Fibroblast of lung (primary cell): Measurements from ENCODE around the gene TMTC2. TPM values are rescaled to one million over a fixed set of nuclear protein-coding genes. Genes with fewer than 3 reads are reported as not detected.
A peak's percentile ranks its signal among the peaks of the same experiment; 100 is the strongest.

Experiments used
- DNase-seq, 2 donors: peaks; one replicate each; pipeline versions ENCODE4 v3.0.0 to v3.0.0-alpha.2; 2010; ENCODE audit warnings: low read depth in 2 of 2
- H2AFZ ChIP-seq: 2 replicates; pipeline ENCODE4 v1.5.1; 2012; ENCODE audit warnings: low read length, control low read depth, inconsistent platforms
- H3K27ac ChIP-seq: 2 replicates; pipeline ENCODE4 v1.5.1; 2011; ENCODE audit warnings: low read length, control low read depth; ENCODE audit not compliant: insufficient read depth
- H3K27me3 ChIP-seq: 2 replicates; pipeline ENCODE4 v1.5.1; 2011; ENCODE audit warnings: mild to moderate bottlenecking, low read length; ENCODE audit not compliant: control insufficient read depth, insufficient read depth
- H3K36me3 ChIP-seq: 2 replicates; pipeline ENCODE4 v1.5.1; 2011; ENCODE audit warnings: low read length; ENCODE audit not compliant: control insufficient read depth, insufficient read depth
- H3K4me1 ChIP-seq: 2 replicates; pipeline ENCODE4 v1.5.1; 2011; ENCODE audit warnings: low read length; ENCODE audit not compliant: control insufficient read depth, insufficient read depth; ENCODE audit errors: extremely low read depth
- H3K4me2 ChIP-seq: 2 replicates; pipeline ENCODE4 v1.5.1; 2011; ENCODE audit warnings: low read length, control low read depth; ENCODE audit not compliant: insufficient read depth; ENCODE audit errors: extremely low read depth
- H3K4me3 ChIP-seq, 4 experiments: fragments of 200-600 bp in 1 of 4; sonication (generic) in 1 of 4; replicated peaks in 1 of 4; 2 replicates each; pipeline ENCODE4 v1.5.1; 2011 to 2016; ENCODE audit warnings: low read length in 4 of 4, low read depth in 3 of 4, mild to moderate bottlenecking in 3 of 4, control low read depth in 2 of 4, inconsistent platforms in 1 of 4, mixed read lengths in 1 of 4; ENCODE audit not compliant: insufficient read depth in 1 of 4; ENCODE audit errors: control extremely low read depth in 1 of 4
- H3K79me2 ChIP-seq: 2 replicates; pipeline ENCODE4 v1.5.1; 2012; ENCODE audit warnings: mild to moderate bottlenecking, low read length, inconsistent platforms; ENCODE audit not compliant: control insufficient read depth, insufficient read depth
- H3K9ac ChIP-seq: 2 replicates; pipeline ENCODE4 v1.5.1; 2011; ENCODE audit warnings: mild to moderate bottlenecking, low read length, control low read depth; ENCODE audit not compliant: insufficient read depth
- H3K9me3 ChIP-seq: 2 replicates; pipeline ENCODE4 v1.5.1; 2012; ENCODE audit warnings: low read depth, low read length; ENCODE audit not compliant: control insufficient read depth, insufficient read depth
- H4K20me1 ChIP-seq: 2 replicates; pipeline ENCODE4 v1.5.1; 2011; ENCODE audit warnings: low read length; ENCODE audit not compliant: control insufficient read depth, insufficient read depth; ENCODE audit errors: extremely low read depth
- EZH2 ChIP-seq: IDR thresholded peaks from 2 replicates; pipeline ENCODE4 v1.5.1; 2012; ENCODE audit warnings: low read length, control low read depth, mild to moderate bottlenecking; ENCODE audit errors: missing control alignments
- polyA plus RNA-seq, 2 donors: library from polyadenylated mRNA; depleted of rRNA in 1 of 2; stranded (reverse) in 1 of 2; unstranded in 1 of 2; fragments of >200 nt; gene quantifications; 2 replicates each; pipeline ENCODE4 v1.2.1, GENCODE V29; 2011 to 2012; ENCODE audit warnings: missing spikeins in 1 of 2
- total RNA-seq: library from RNA; depleted of rRNA; stranded (reverse); fragments of >200 nt; gene quantifications from 2 replicates; pipeline ENCODE4 v1.2.1, GENCODE V29; 2014
- TF ChIP-seq, protein P1 (sequence below), 2 donors: IDR thresholded peaks in 1 of 2; conservative IDR thresholded peaks in 1 of 2; 1 replicate in 1 of 2; 2 replicates in 1 of 2; pipeline ENCODE4 v1.5.1; 2011 to 2012; ENCODE audit warnings: low read length in 2 of 2, control low read depth in 1 of 2, inconsistent platforms in 1 of 2, low read depth in 1 of 2, mild to moderate bottlenecking in 1 of 2

The TMTC2 gene
- total and polyA plus RNA-seq, 2 donors (not counting 1 experiment from before 2014, with no cell fraction given) = 3.5 to 9.7 TPM

DNA sequence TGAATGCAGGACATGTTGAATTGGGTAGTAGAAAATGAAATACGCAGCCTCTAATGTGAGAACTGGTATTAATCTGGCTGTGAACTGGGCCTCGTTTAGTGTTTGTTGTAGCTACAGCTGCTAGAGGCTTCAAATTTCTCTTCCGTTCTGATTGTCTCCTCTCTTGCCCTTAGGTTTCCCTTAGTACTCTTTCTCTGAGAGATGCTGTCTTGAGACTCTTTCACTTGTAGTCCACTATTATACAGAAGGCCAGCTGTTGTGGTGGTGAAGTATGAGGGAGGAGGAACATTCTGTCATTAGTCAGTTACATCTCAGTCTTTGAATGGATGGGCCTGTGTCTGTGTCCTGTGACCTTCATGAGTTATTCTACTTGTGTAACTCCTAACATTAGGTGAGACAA lies 322.0 kb downstream of the TMTC2 start:
- Histone ChIP-seq H3K27ac (no peak overlapping the region), H3K4me2 (no peak overlapping the region), H4K20me1 (no peaks in the 10 kb centered on the region), H3K9me3 (no peaks in the 10 kb centered on the region), H3K79me2 (no peaks in the 10 kb centered on the region), H2AFZ (no peak overlapping the region), H3K4me1 (no peaks in the 10 kb centered on the region), H3K9ac (no peak overlapping the region), H3K4me3 (no peak overlapping the region), H3K27me3 (no peaks in the 10 kb centered on the region), H3K36me3 (no peaks in the 10 kb centered on the region)
- DNase-seq = no peak
- no peak for TF ChIP-seq EZH2
- TF ChIP-seq, protein P1, sequence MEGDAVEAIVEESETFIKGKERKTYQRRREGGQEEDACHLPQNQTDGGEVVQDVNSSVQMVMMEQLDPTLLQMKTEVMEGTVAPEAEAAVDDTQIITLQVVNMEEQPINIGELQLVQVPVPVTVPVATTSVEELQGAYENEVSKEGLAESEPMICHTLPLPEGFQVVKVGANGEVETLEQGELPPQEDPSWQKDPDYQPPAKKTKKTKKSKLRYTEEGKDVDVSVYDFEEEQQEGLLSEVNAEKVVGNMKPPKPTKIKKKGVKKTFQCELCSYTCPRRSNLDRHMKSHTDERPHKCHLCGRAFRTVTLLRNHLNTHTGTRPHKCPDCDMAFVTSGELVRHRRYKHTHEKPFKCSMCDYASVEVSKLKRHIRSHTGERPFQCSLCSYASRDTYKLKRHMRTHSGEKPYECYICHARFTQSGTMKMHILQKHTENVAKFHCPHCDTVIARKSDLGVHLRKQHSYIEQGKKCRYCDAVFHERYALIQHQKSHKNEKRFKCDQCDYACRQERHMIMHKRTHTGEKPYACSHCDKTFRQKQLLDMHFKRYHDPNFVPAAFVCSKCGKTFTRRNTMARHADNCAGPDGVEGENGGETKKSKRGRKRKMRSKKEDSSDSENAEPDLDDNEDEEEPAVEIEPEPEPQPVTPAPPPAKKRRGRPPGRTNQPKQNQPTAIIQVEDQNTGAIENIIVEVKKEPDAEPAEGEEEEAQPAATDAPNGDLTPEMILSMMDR (conservative IDR thresholded peaks at IDR 0.05 in 1 of 2, IDR thresholded peaks at IDR 0.05 in 1 of 2; ENCODE audit: low read depth in 1 of 2, low read length in 2 of 2) = no peak

GRCh38 chr12:83010169-83010804 lies 323.6 kb downstream of the TMTC2 start:
- H3K4me3 ChIP-seq = no peak overlapping the region
- H3K79me2 ChIP-seq = no peaks in the 10 kb centered on the region
- no peaks in the 10 kb centered on the region for H3K9me3 ChIP-seq
- no peaks in the 10 kb centered on the region for H3K27me3 ChIP-seq
- no peak overlapping the region for H3K4me2 ChIP-seq
- H4K20me1 ChIP-seq = no peaks in the 10 kb centered on the region
- H2AFZ ChIP-seq = no peak overlapping the region
- no peak for TF ChIP-seq EZH2
- TF ChIP-seq, protein P1 (conservative IDR thresholded peaks at IDR 0.05 in 1 of 2, IDR thresholded peaks at IDR 0.05 in 1 of 2; ENCODE audit: low read depth in 1 of 2, low read length in 2 of 2) = no peak
- H3K36me3 ChIP-seq = no peaks in the 10 kb centered on the region
- no peak for DNase-seq
- H3K9ac ChIP-seq = no peak overlapping the region
- H3K4me1 ChIP-seq = no peaks in the 10 kb centered on the region
- no peak overlapping the region for H3K27ac ChIP-seq

- peak overlapping the region; percentile 59 for H3K4me2 ChIP-seq
- H3K4me3 ChIP-seq = peak overlapping the region; percentile 42 to 77 (median 53)
- H2AFZ ChIP-seq = peak overlapping the region; percentile 54
- no peaks in the 10 kb centered on the region for H3K36me3 ChIP-seq
- H4K20me1 ChIP-seq = no peaks in the 10 kb centered on the region
- no peaks in the 10 kb centered on the region for H3K4me1 ChIP-seq
- no peaks in the 10 kb centered on the region for H3K27me3 ChIP-seq
- TF ChIP-seq, protein P1 (conservative IDR thresholded peaks at IDR 0.05 in 1 of 2, IDR thresholded peaks at IDR 0.05 in 1 of 2; ENCODE audit: low read depth in 1 of 2, low read length in 2 of 2) = no peak
- TF ChIP-seq EZH2 = no peak
- no peak overlapping the region for H3K9ac ChIP-seq
- no peaks in the 10 kb centered on the region for H3K9me3 ChIP-seq
- H3K79me2 ChIP-seq = no peaks in the 10 kb centered on the region
- H3K27ac ChIP-seq = no peak overlapping the region
- DNase-seq = peak; percentile 35 to 45
These were observed 328.9 kb downstream of the TMTC2 start for GRCh38 chr12:83015390-83016217.
